ENCODE data around the gene SORBS2.

SORBS2 gene

DNA sequence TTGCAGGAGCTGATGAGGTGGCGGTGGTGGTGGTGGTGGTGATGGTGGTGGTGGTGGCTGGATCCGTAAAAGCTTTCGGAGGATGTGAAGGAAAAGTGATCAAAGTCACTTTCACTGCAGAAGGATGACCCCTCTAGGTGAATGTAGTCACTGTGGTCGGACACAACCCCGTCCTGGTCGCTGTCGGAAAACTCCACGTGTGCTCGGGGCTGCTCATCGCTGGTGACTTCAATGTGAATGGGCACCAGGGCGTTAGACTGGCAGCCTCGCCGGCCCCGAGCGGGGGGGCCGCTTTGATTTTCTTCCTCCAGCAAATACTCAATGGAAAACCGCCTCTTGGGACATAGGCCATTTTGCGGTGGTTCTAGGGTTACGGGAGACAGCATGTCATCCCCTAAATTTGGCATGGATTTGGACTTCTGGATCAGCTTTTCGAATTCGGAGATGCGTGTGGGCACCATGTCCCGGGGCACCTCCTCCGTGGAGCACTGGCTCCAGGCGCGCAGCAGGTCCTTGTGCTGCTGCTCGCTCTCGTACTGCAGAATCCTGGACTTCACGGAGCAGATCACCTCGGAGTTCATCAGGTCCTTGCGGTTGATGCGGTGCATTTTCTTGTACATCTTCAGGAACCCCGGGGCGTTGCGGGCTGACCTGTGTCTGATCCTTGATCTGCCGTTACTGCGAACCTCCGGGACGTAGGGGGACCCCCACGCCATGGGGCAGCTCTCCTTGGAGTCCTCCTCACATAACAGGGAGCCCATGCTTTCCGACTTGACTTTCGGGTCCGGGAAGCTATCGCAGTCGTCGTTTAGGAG is 188.3 kb downstream of the SORBS2 start:
- Histone ChIP-seq H3K27me3 (ENCODE audit: low read depth, low read length) (no peaks in the 10 kb centered on the region), H3K9me3 (ENCODE audit: insufficient read depth, low read length) (no peaks in the 10 kb centered on the region), H4K20me1 (ENCODE audit: insufficient read depth, low read length) (no peaks in the 10 kb centered on the region), H3K27ac (ENCODE audit: low read length) (no peak overlapping the region), H3K36me3 (replicated peaks; ENCODE audit: low read depth, low read length) (no peaks in the 10 kb centered on the region), H3K9ac (ENCODE audit: low read length) (no peak overlapping the region), H3K4me1 (ENCODE audit: low read length) (no peaks in the 10 kb centered on the region), H3K4me3 (ENCODE audit: low read length) (no peak overlapping the region), H3K4me2 (ENCODE audit: low read length) (no peak overlapping the region), H3K79me2 (ENCODE audit: low read length) (no peaks in the 10 kb centered on the region), H2AFZ (ENCODE audit: low read depth, low read length) (no peak overlapping the region)
- TF ChIP-seq, protein P1, sequence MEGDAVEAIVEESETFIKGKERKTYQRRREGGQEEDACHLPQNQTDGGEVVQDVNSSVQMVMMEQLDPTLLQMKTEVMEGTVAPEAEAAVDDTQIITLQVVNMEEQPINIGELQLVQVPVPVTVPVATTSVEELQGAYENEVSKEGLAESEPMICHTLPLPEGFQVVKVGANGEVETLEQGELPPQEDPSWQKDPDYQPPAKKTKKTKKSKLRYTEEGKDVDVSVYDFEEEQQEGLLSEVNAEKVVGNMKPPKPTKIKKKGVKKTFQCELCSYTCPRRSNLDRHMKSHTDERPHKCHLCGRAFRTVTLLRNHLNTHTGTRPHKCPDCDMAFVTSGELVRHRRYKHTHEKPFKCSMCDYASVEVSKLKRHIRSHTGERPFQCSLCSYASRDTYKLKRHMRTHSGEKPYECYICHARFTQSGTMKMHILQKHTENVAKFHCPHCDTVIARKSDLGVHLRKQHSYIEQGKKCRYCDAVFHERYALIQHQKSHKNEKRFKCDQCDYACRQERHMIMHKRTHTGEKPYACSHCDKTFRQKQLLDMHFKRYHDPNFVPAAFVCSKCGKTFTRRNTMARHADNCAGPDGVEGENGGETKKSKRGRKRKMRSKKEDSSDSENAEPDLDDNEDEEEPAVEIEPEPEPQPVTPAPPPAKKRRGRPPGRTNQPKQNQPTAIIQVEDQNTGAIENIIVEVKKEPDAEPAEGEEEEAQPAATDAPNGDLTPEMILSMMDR (IDR thresholded peaks at IDR 0.05; ENCODE audit: low read depth, low read length), result no peak
- no peak for TF ChIP-seq EZH2phosphoT487 (IDR thresholded peaks at IDR 0.05; ENCODE audit: low read depth)

DNA sequence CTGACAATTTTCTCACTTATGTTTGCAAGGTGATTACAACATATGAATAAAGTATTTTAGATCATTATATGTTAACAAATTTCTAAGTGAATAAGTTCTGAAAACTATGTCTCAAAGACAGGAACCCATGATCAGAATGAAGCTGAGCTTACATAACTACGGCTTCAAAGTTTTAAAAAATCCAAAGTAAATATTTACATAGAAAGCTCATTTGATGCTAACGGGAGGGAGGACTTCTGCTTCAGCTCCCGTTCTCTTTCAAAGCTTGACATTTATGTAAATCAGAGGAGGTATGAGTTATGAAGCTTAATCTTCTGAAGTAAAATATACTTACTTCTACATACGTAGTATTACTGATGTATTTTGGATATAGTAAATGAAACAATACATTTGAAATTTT is 203.8 kb downstream of the SORBS2 start:
- no peak overlapping the region for H3K9ac ChIP-seq (ENCODE audit: low read length)
- no peaks in the 10 kb centered on the region for H3K4me1 ChIP-seq (ENCODE audit: low read length)
- H3K27me3 ChIP-seq (ENCODE audit: low read depth, low read length), result no peaks in the 10 kb centered on the region
- H2AFZ ChIP-seq (ENCODE audit: low read depth, low read length), result no peak overlapping the region
- H4K20me1 ChIP-seq (ENCODE audit: insufficient read depth, low read length), result no peaks in the 10 kb centered on the region
- H3K4me2 ChIP-seq (ENCODE audit: low read length), result no peak overlapping the region
- no peaks in the 10 kb centered on the region for H3K79me2 ChIP-seq (ENCODE audit: low read length)
- no peak for TF ChIP-seq EZH2phosphoT487 (IDR thresholded peaks at IDR 0.05; ENCODE audit: low read depth)
- TF ChIP-seq, protein P1 (IDR thresholded peaks at IDR 0.05; ENCODE audit: low read depth, low read length), result no peak
- no peaks in the 10 kb centered on the region for H3K36me3 ChIP-seq (replicated peaks; ENCODE audit: low read depth, low read length)
- H3K4me3 ChIP-seq (ENCODE audit: low read length), result no peak overlapping the region
- no peaks in the 10 kb centered on the region for H3K9me3 ChIP-seq (ENCODE audit: insufficient read depth, low read length)
- no peak overlapping the region for H3K27ac ChIP-seq (ENCODE audit: low read length)

DNA sequence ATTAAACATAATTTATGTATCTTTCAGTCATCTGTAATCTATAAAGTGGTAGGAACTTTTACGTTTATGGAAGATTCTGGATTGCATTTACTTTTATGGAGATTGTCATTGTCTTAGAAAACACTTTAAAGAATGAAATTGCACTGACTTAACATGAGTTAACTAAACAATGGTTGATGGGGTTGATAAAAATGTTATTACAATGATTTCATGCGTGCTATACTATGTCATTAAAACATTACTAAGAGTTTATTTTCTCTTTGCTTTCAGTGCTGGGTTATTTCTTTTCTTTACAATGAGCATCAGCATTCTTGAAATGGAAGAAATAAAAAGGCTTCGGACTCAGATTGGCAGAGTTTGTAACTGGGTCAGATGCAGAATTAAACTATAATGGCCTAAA is 209.6 kb downstream of the SORBS2 start:
- no peak overlapping the region for H3K27ac ChIP-seq (ENCODE audit: low read length)
- no peaks in the 10 kb centered on the region for H3K4me1 ChIP-seq (ENCODE audit: low read length)
- H3K4me3 ChIP-seq (ENCODE audit: low read length), result no peak overlapping the region
- no peaks in the 10 kb centered on the region for H3K27me3 ChIP-seq (ENCODE audit: low read depth, low read length)
- no peaks in the 10 kb centered on the region for H3K36me3 ChIP-seq (replicated peaks; ENCODE audit: low read depth, low read length)
- no peaks in the 10 kb centered on the region for H3K9me3 ChIP-seq (ENCODE audit: insufficient read depth, low read length)
- no peak overlapping the region for H2AFZ ChIP-seq (ENCODE audit: low read depth, low read length)
- H3K79me2 ChIP-seq (ENCODE audit: low read length), result no peaks in the 10 kb centered on the region
- H3K9ac ChIP-seq (ENCODE audit: low read length), result no peak overlapping the region
- no peak overlapping the region for H3K4me2 ChIP-seq (ENCODE audit: low read length)
- TF ChIP-seq, protein P1 (IDR thresholded peaks at IDR 0.05; ENCODE audit: low read depth, low read length), result no peak
- no peak for TF ChIP-seq EZH2phosphoT487 (IDR thresholded peaks at IDR 0.05; ENCODE audit: low read depth)
- H4K20me1 ChIP-seq (ENCODE audit: insufficient read depth, low read length), result no peaks in the 10 kb centered on the region

DNA sequence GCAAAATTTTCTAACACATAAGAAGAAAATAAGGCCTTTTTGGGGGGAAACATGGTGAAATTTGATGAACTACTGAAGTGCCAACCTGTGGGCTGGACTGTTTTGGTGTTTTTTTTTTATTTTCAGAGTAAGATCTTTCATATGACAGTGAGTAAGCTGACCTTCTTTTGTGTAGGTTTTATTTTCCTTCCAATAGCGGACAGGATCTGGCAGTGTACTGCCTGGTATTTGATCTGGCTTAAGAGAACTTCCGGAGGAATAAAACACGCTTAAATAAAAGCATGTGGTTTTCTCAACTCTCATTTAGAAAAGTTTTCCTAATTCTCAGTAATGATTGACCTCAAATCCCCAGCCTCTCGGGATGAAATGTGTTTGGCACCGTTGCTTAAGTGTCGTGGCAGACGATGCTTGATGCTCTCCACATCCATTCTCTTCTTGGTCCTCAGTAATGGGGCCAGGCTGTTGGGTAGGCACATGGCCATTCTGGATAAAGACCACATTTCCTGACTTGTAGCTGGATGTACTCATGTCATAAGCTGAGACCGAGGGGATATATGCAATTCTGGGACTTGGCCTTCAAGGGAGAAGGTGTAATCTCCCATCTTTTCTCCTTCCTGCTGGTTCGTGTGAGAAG is 211.1 kb downstream of the SORBS2 start:
- Histone ChIP-seq H3K36me3 (replicated peaks; ENCODE audit: low read depth, low read length) (no peaks in the 10 kb centered on the region), H3K27me3 (ENCODE audit: low read depth, low read length) (no peaks in the 10 kb centered on the region), H4K20me1 (ENCODE audit: insufficient read depth, low read length) (no peaks in the 10 kb centered on the region), H3K27ac (ENCODE audit: low read length) (no peak overlapping the region), H3K4me3 (ENCODE audit: low read length) (no peak overlapping the region), H3K79me2 (ENCODE audit: low read length) (no peaks in the 10 kb centered on the region), H3K4me1 (ENCODE audit: low read length) (no peaks in the 10 kb centered on the region), H2AFZ (ENCODE audit: low read depth, low read length) (no peak overlapping the region), H3K9ac (ENCODE audit: low read length) (no peak overlapping the region), H3K9me3 (ENCODE audit: insufficient read depth, low read length) (no peaks in the 10 kb centered on the region), H3K4me2 (ENCODE audit: low read length) (no peak overlapping the region)
- TF ChIP-seq EZH2phosphoT487 (IDR thresholded peaks at IDR 0.05; ENCODE audit: low read depth), result no peak
- TF ChIP-seq, protein P1 (IDR thresholded peaks at IDR 0.05; ENCODE audit: low read depth, low read length), result no peak
